ENCODE results near the gene SLC25A48.
A peak's percentile ranks its signal among the peaks of the same experiment; 100 is the strongest.

SLC25A48 gene

DNA sequence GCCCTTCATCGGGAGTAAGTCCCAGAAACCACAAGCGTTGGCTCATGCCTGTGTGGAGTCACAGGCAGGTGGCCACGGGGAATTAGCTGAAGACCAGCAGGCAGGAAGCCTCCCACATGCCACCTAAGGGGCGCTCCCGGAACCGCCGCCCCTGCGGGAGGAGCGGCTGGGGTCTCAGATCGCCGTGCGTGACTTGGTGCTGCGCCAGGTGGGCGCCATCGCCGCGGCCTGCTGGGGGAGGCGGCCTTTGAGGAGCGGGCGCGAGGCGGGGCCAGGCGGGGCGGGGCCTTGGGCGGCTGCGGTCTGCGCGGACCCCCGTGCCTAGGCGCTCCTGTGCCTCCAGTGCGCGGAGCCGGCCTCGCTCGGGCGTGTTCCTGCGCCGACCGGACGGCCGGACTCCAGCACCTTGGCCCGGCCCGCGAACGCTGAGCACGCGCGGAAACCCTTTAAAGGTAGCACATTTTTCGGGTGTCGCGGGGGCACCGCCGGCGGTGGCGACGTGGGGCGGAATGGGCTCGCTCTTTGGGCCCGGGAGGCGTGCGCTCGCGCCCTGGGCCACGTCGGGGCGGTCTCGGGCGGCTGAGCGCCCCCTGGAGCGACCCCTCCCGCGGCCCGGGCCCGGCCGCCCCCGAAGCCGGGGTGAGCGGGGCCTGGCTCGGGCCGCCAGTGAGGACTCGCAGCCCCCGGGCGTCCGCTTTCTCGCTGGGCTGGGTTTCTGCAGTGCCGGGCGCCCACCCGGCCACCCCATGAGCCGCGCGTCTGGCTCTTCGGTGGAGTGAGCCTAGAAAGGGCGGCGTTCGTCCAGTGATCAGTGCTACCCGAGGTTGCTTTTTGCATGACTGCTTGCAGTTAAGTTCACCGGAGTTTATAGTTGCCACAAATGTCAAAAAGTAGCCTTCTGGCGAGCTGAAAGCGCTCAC is 95.8 kb downstream of the SLC25A48 start:
- in situ Hi-C loops (cut with HindIII; ENCODE audit: low sequenced_read_pairs) = no loop called here
- TF ChIP-seq, protein P1, sequence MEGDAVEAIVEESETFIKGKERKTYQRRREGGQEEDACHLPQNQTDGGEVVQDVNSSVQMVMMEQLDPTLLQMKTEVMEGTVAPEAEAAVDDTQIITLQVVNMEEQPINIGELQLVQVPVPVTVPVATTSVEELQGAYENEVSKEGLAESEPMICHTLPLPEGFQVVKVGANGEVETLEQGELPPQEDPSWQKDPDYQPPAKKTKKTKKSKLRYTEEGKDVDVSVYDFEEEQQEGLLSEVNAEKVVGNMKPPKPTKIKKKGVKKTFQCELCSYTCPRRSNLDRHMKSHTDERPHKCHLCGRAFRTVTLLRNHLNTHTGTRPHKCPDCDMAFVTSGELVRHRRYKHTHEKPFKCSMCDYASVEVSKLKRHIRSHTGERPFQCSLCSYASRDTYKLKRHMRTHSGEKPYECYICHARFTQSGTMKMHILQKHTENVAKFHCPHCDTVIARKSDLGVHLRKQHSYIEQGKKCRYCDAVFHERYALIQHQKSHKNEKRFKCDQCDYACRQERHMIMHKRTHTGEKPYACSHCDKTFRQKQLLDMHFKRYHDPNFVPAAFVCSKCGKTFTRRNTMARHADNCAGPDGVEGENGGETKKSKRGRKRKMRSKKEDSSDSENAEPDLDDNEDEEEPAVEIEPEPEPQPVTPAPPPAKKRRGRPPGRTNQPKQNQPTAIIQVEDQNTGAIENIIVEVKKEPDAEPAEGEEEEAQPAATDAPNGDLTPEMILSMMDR (IDR thresholded peaks at IDR 0.05; ENCODE audit: low read depth, low read length, missing control alignments) = peak; percentile 3
- H3K4me3 ChIP-seq (ENCODE audit: low read depth, low read length) = peak overlapping the region; percentile 43
- no peak for DNase-seq (ENCODE audit: low read depth)

DNA sequence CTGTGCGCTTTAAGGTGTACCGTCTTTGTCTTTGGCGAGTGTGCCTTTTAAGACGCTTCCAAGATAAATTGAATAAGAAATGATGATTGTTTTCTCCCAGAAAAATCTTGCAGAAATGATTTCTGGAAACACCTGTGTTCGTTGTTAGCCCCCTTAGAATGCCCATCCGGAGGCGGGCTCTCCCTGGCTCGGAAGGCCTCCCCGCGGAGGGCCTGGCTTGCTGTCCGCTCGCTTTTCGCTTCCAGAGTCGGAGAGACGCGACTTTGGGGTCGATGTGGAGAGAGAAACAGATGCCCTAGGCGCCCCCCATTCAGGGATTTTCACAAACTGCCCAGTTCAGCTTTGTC is 96.5 kb downstream of the SLC25A48 start:
- peak overlapping the region; percentile 43 for H3K4me3 ChIP-seq (ENCODE audit: low read depth, low read length)
- DNase-seq (ENCODE audit: low read depth) = no peak
- TF ChIP-seq, protein P1 (IDR thresholded peaks at IDR 0.05; ENCODE audit: low read depth, low read length, missing control alignments) = no peak
- in situ Hi-C loops (cut with HindIII; ENCODE audit: low sequenced_read_pairs) = no loop called here

DNA sequence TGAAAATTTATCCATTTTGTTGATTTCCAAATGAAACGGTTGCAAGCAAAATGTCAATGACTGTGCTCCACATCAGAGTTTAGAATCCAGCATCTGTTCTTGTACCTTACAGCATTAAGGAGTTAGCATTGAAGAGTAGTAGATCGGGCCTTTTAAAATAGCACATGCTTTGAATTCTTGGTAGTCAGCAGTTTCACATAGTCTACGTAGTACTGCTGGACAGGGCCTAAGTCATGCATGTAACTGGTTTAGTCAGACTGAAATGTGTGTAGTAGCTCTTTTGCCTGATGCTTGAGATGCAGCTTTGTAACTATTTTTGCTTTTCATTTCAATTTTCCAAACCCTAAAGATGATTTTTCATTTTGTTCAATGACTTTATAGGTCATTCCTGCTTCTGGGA is 100.5 kb downstream of the SLC25A48 start:
- DNase-seq (ENCODE audit: low read depth) = peak; percentile 6
- TF ChIP-seq, protein P1 (IDR thresholded peaks at IDR 0.05; ENCODE audit: low read depth, low read length, missing control alignments) = no peak
- in situ Hi-C loops (cut with HindIII; ENCODE audit: low sequenced_read_pairs) = no loop called here
- H3K4me3 ChIP-seq (ENCODE audit: low read depth, low read length) = no peak overlapping the region

DNA sequence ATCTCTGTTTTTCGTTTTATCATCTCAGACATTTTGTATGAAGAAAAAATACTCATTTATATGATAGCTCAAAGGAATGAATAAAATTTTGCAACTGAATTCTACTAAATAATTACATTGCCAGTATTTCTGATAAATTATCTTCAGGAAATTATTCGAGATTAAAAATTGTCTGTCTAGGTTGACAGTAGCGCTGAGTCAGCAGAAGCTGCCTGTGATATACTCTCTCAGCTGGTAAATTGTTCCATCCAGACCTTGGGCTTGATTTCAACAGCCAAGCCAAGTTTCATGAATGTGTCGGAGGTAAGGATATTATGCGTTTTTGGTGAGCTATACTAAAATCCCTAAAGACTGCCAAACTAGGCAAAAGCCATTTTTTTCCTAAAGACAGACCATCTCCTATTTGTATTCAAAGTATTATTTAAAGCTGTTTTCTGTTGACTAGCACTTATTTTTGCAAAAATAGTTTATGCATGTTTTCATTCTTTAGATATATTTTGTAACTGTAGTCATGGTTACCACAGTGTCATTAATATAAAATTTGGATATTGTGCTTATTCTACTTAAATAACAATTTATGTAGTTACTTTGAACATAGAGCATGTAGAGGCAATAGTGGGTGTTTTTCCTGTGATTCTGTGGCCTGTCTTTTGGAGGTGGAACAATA is 102.9 kb downstream of the SLC25A48 start:
- in situ Hi-C loops (cut with HindIII; ENCODE audit: low sequenced_read_pairs) = no loop called here
- TF ChIP-seq, protein P1 (IDR thresholded peaks at IDR 0.05; ENCODE audit: low read depth, low read length, missing control alignments) = no peak
- no peak overlapping the region for H3K4me3 ChIP-seq (ENCODE audit: low read depth, low read length)
- no peak for DNase-seq (ENCODE audit: low read depth)
